GM18951 (cell line): ENCODE data around the gene C1QTNF6.
"Not testable (repeated sequence)": the region's sequence is repeated elsewhere in the genome, so short reads cannot be mapped to it uniquely, and the experiment has no call there.

ENCODE experiments used
- POLR2A ChIP-seq: IDR thresholded peaks from 4 replicates; pipeline ENCODE4 v1.6.1; 2011; ENCODE audit warnings: mild to moderate bottlenecking; ENCODE audit not compliant: insufficient read length, insufficient read depth; ENCODE audit errors: extremely low read depth
- in situ Hi-C: fragments of 300-500 bp; cut with MboI; formaldehyde crosslinking; loops from one replicate; pipeline ENCODE4 v1.12.0; 2022; ENCODE audit warnings: low sequenced_read_pairs, mixed read lengths, inconsistent platforms; ENCODE audit not compliant: unreplicated experiment

Gene C1QTNF6

GRCh38 chr22:37177755-37178154, 10.3 kb downstream of the C1QTNF6 start:
- no peak for TF ChIP-seq POLR2A
- in situ Hi-C loops, result no loop called here

DNA sequence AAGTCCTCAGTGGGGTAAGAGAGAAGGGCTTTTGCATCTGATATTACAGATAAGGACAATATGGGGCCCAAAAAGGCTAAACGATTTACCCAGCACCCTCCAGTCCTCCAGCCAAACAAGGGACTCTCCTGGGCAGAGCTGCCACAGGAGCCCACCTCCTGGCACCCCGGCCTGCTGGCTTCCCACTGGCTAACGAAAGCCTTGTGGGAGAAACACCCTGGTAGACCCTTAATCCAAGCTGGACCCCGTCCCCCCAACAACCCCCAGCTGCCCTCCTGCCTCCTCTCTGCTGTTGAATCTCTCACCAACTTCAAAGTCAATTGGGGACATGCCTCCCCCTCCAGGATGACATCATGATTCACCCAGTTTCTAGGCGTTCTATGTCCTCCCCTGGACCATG, 10.8 kb downstream of the C1QTNF6 start:
- TF ChIP-seq POLR2A, result no peak

GRCh38 chr22:37176464-37177061, 11.5 kb downstream of the C1QTNF6 start:
- in situ Hi-C loops, result no loop called here
- no peak for TF ChIP-seq POLR2A

More for the DNA sequence above, 10.8 kb downstream of the C1QTNF6 start:
- in situ Hi-C loops, result no loop called here

GRCh38 chr22:37175414-37176281, 12.4 kb downstream of the C1QTNF6 start:
- TF ChIP-seq POLR2A, result no peak
- in situ Hi-C loops, result no loop called here

GRCh38 chr22:37174964-37175363, 13.1 kb downstream of the C1QTNF6 start:
- TF ChIP-seq POLR2A, result no peak

GRCh38 chr22:37173709-37174108, 14.3 kb downstream of the C1QTNF6 start:
- no peak for TF ChIP-seq POLR2A
- in situ Hi-C loops, result no loop called here

More at GRCh38 chr22:37174964-37175363, 13.1 kb downstream of the C1QTNF6 start:
- in situ Hi-C loops, result no loop called here

DNA sequence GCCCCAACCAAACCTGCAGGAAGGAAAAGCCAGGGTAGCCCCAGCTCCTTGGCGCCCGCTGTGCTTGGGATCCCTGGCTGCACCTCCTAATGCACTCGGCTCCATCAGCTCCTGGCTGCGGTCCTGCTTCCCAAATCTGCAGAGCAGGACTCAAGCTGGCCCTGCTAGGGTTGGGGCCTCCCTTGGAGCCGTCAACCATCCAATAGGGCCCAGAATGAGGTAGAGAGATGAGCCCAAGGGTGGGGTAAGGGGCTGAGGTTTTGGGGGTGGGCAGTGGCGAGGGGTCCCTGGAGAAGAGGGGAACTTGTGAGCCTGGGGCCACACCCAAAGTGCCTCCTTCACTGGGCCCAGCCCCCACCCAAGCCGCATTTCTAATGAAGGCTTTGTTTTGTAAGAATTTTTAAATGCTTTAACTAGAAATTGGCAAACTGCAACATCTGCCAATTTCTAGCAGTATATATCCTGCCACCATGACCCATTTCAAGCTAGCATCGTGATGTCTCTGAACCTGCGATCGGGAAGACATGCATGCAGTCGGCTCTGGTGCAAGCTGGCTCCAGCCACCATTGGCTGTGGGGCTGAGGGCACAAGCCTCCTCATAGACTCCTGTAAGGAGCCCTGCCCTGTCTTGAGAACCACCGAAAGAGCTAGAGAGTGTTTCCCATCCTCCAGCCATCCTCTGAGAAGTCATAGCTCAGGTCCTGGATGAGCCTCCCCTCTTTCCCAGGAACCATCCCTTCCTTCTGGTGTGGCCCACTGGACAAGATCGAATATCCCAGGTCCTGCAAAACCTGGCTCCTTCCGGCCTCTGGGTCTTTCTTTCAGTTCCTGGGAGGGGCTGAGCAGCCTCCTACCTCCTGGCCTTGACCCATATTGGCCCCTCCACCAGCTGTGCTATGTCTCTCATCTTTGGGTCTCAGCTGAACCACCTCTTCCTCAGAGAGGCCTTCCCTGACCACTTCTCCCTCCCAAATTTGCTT, 15.5 kb downstream of the C1QTNF6 start:
- in situ Hi-C loops, result no loop called here
- TF ChIP-seq POLR2A, result no peak

- TF ChIP-seq POLR2A, result no peak
- in situ Hi-C loops, result no loop called here
Observed at GRCh38 chr22:37171662-37172061, 16.4 kb downstream of the C1QTNF6 start.

- in situ Hi-C loops, result not testable (repeated sequence)
Observed at GRCh38 chr22:37170689-37171405, 17.2 kb downstream of the C1QTNF6 start.

DNA sequence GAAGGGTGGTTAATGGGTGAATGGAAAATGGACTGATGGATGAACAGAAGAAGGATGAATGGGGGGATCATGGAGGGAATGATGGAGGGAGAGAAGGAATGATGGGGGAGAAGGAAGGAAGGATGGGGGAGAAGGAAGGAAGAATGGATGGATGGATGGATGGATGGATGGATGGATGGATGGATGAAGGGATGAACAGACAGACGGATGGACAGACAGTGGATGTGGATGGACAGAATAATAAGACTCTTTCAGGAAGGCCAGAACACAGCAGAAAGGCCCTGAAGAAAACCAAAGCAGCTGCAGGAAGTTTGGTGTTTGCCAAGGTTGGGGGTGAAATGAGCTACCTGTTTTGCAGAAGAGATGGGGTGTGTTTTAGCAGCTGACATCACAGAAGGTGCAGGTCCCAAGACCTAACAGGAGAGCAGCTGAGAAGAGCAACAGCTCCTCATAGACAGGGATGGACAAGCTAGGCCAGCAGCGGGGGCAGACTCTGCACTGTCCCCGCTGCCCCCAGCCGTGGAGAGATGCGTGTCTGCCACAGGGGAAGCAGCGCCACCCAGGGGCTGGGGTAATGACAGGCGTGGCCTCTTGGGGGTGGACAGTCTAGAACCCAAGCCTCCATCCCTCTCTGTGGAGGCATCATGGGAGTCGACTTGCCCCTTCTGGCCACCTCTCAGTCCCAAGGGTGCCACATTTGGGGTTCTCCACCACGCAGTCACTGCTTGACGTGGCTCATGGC, 17.9 kb downstream of the C1QTNF6 start:
- TF ChIP-seq POLR2A, result no peak
- in situ Hi-C loops, result no loop called here

DNA sequence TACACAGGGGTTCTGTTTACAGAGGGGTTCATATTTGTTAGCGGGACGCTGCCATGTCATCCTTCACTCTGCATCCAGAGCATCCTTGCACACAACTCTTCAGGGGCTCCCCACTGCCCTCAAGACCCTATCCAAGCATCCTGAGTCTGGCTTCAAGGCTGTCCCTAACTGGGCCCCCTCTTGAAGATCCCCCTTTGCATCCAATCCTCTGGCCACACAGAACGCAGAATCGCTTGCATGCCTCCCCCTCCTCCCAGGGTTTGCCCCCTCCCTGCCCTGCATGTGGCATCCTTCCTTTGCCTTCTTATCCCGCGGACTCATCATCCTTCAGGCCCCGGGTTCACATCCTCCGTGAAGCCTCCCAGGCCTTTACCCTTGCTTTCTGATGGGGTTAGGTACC, 18.6 kb downstream of the C1QTNF6 start:
- no peak for TF ChIP-seq POLR2A
- in situ Hi-C loops, result no loop called here
